ENCODE measurements around the gene MYO1B. TPM values are rescaled to one million over a fixed set of nuclear protein-coding genes. Genes with fewer than 3 reads are reported as not detected.
A peak's percentile ranks its signal among the peaks of the same experiment; 100 is the strongest.

The MYO1B gene
- total RNA-seq, 1 donor, result 246 TPM

DNA sequence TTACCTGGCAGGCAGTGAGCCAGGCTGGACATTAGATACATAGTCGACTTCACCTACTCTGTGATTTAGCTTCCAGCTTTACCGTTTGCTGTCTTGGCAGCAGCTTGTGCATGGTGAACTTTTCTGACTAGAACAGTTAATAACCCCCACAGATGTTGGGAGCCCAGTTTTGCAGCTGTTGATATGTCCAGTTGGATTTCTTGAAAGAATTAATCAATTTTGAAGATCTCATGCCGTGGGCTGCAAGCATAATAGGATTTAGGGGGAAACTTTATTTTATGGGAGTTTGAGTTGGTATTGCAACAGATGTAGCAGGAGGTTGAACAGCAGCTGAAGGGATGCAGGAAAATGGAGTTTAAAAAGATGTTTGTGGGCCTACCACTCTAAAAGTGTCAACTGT, 13.8 kb downstream of the MYO1B start:
- H3K27me3 ChIP-seq (ENCODE audit: insufficient read depth, low read length), result no peaks in the 10 kb centered on the region
- H3K9me3 ChIP-seq (ENCODE audit: low read depth, low read length), result no peaks in the 10 kb centered on the region
- no peak for TF ChIP-seq CTCF (IDR thresholded peaks at IDR 0.05; ENCODE audit: extremely low read depth, low read depth, low read length)
- H2AFZ ChIP-seq (ENCODE audit: low read length), result no peak overlapping the region
- H4K20me1 ChIP-seq (ENCODE audit: insufficient read depth, low read length), result peaks cover 44% of the 10 kb centered on the region
- DNase-seq (ENCODE audit: insufficient read length, low spot score, missing footprints), result no peak
- H3K4me3 ChIP-seq (ENCODE audit: insufficient read depth, low read length), result no peak overlapping the region
- H3K4me1 ChIP-seq (ENCODE audit: insufficient read depth, low read length), result peaks cover 50% of the 10 kb centered on the region
- no peak overlapping the region for H3K4me2 ChIP-seq (ENCODE audit: insufficient read depth, low read length)
- H3K27ac ChIP-seq (ENCODE audit: low read depth, low read length), result no peak overlapping the region
- no peaks in the 10 kb centered on the region for H3K36me3 ChIP-seq (ENCODE audit: insufficient read depth, low read length)
- peaks cover 95% of the 10 kb centered on the region for H3K79me2 ChIP-seq (ENCODE audit: insufficient read depth, low read length)

- H3K4me1 ChIP-seq (ENCODE audit: insufficient read depth, low read length), result peaks cover 65% of the 10 kb centered on the region
Measured at GRCh38 chr2:191262436-191262835, 17.2 kb downstream of the MYO1B start.

GRCh38 chr2:191263050-191263449, 17.8 kb downstream of the MYO1B start:
- H3K4me2 ChIP-seq (ENCODE audit: insufficient read depth, low read length), result peak overlapping the region; percentile 44
- H3K4me3 ChIP-seq (ENCODE audit: insufficient read depth, low read length), result peak overlapping the region; percentile 12
- peaks cover 70% of the 10 kb centered on the region for H3K4me1 ChIP-seq (ENCODE audit: insufficient read depth, low read length)
- H3K9me3 ChIP-seq (ENCODE audit: low read depth, low read length), result no peaks in the 10 kb centered on the region
- peak overlapping the region; percentile 94 for H3K27ac ChIP-seq (ENCODE audit: low read depth, low read length)
- H2AFZ ChIP-seq (ENCODE audit: low read length), result peak overlapping the region; percentile 17
- H4K20me1 ChIP-seq (ENCODE audit: insufficient read depth, low read length), result peaks cover 31% of the 10 kb centered on the region
- H3K36me3 ChIP-seq (ENCODE audit: insufficient read depth, low read length), result peaks cover 3% of the 10 kb centered on the region
- TF ChIP-seq CTCF (IDR thresholded peaks at IDR 0.05; ENCODE audit: extremely low read depth, low read depth, low read length), result no peak
- no peaks in the 10 kb centered on the region for H3K27me3 ChIP-seq (ENCODE audit: insufficient read depth, low read length)
- H3K79me2 ChIP-seq (ENCODE audit: insufficient read depth, low read length), result peaks cover 83% of the 10 kb centered on the region
- DNase-seq (ENCODE audit: insufficient read length, low spot score, missing footprints), result no peak

More at GRCh38 chr2:191262436-191262835, 17.2 kb downstream of the MYO1B start:
- Histone ChIP-seq H3K9me3 (ENCODE audit: low read depth, low read length) (no peaks in the 10 kb centered on the region), H3K36me3 (ENCODE audit: insufficient read depth, low read length) (no peaks in the 10 kb centered on the region), H3K4me3 (ENCODE audit: insufficient read depth, low read length) (peak overlapping the region; percentile 12), H3K79me2 (ENCODE audit: insufficient read depth, low read length) (peaks cover 83% of the 10 kb centered on the region), H2AFZ (ENCODE audit: low read length) (no peak overlapping the region), H4K20me1 (ENCODE audit: insufficient read depth, low read length) (peaks cover 31% of the 10 kb centered on the region), H3K27ac (ENCODE audit: low read depth, low read length) (peak overlapping the region; percentile 94), H3K4me2 (ENCODE audit: insufficient read depth, low read length) (peak overlapping the region; percentile 49), H3K27me3 (ENCODE audit: insufficient read depth, low read length) (no peaks in the 10 kb centered on the region)
- TF ChIP-seq CTCF (IDR thresholded peaks at IDR 0.05; ENCODE audit: extremely low read depth, low read depth, low read length), result no peak
- no peak for DNase-seq (ENCODE audit: insufficient read length, low spot score, missing footprints)

- Histone ChIP-seq H3K27ac (ENCODE audit: low read depth, low read length) (peak overlapping the region; percentile 94), H2AFZ (ENCODE audit: low read length) (no peak overlapping the region), H3K9me3 (ENCODE audit: low read depth, low read length) (no peaks in the 10 kb centered on the region), H4K20me1 (ENCODE audit: insufficient read depth, low read length) (peaks cover 36% of the 10 kb centered on the region), H3K4me2 (ENCODE audit: insufficient read depth, low read length) (peak overlapping the region; percentile 76), H3K36me3 (ENCODE audit: insufficient read depth, low read length) (peaks cover 3% of the 10 kb centered on the region), H3K79me2 (ENCODE audit: insufficient read depth, low read length) (peaks cover 83% of the 10 kb centered on the region), H3K4me3 (ENCODE audit: insufficient read depth, low read length) (no peak overlapping the region), H3K4me1 (ENCODE audit: insufficient read depth, low read length) (peaks cover 70% of the 10 kb centered on the region), H3K27me3 (ENCODE audit: insufficient read depth, low read length) (no peaks in the 10 kb centered on the region)
- no peak for DNase-seq (ENCODE audit: insufficient read length, low spot score, missing footprints)
- no peak for TF ChIP-seq CTCF (IDR thresholded peaks at IDR 0.05; ENCODE audit: extremely low read depth, low read depth, low read length)
Measured at GRCh38 chr2:191264647-191265081, 19.5 kb downstream of the MYO1B start.

Data from osteoblast (primary cell).